Neural cell (in vitro differentiated cells): Measurements from ENCODE around the gene MEFV. TPM values are rescaled to one million over a fixed set of nuclear protein-coding genes. Genes with fewer than 3 reads are reported as not detected.

Experiments
- H2AFZ ChIP-seq: fragments of 200-600, 300-800 bp; sonication (generic), shearing (Covaris generic); 2 replicates; pipeline ENCODE4 v1.6.0; 2014; ENCODE audit warnings: low read depth, mild to moderate bottlenecking, antibody characterized with exemption, low read length, moderate library complexity
- H3F3A ChIP-seq: fragments of 200-600 bp; shearing (Covaris generic); 2 replicates; pipeline ENCODE4 v1.6.1; 2016; ENCODE audit warnings: mild to moderate bottlenecking, moderate library complexity, mixed read lengths, antibody characterized with exemption, low read length; ENCODE audit not compliant: insufficient read depth, poor library complexity, severe bottlenecking
- H3K27ac ChIP-seq: fragments of 200-600, 300-800 bp; sonication (generic), shearing (Covaris generic); 2 replicates; pipeline ENCODE4 v1.5.1; 2014; ENCODE audit warnings: mild to moderate bottlenecking, low read length, moderate library complexity
- H3K27me3 ChIP-seq: fragments of 300-800, 200-600 bp; sonication (generic), shearing (Covaris generic); 2 replicates; pipeline ENCODE4 v1.6.0; 2014; ENCODE audit warnings: mild to moderate bottlenecking, low read depth, low read length, moderate library complexity; ENCODE audit not compliant: insufficient read depth
- H3K36me3 ChIP-seq: fragments of 300-800, 200-600 bp; sonication (generic), shearing (Covaris generic); 2 replicates; pipeline ENCODE4 v1.5.1; 2014; ENCODE audit warnings: mild to moderate bottlenecking, antibody characterized with exemption, low read length, moderate library complexity; ENCODE audit not compliant: insufficient read depth
- H3K4me2 ChIP-seq: fragments of 300-800, 200-600 bp; sonication (generic), shearing (Covaris generic); 2 replicates; pipeline ENCODE4 v1.6.0; 2014; ENCODE audit warnings: mild to moderate bottlenecking, low read length
- H3K4me3 ChIP-seq: fragments of 300-800, 200-600 bp; sonication (generic), shearing (Covaris generic); 2 replicates; pipeline ENCODE4 v1.5.1; 2014; ENCODE audit warnings: mild to moderate bottlenecking, low read length, moderate library complexity
- H3K79me2 ChIP-seq: fragments of 200-600 bp; shearing (Covaris generic); replicated peaks from 2 replicates; pipeline ENCODE4 v1.6.0; 2014; ENCODE audit warnings: mild to moderate bottlenecking, low read length, moderate library complexity; ENCODE audit not compliant: insufficient read depth
- H3K9ac ChIP-seq: fragments of 300-800, 200-600 bp; sonication (generic), shearing (Covaris generic); 2 replicates; pipeline ENCODE4 v1.6.1; 2016; ENCODE audit warnings: mild to moderate bottlenecking, low read length, mixed read lengths
- H3K9me2 ChIP-seq: fragments of 200-600 bp; shearing (Covaris generic); 2 replicates; pipeline ENCODE4 v1.6.1; 2016; ENCODE audit warnings: mild to moderate bottlenecking, low read length, mixed read lengths; ENCODE audit not compliant: insufficient read depth
- H3K9me3 ChIP-seq: fragments of 200-600, 300-800 bp; sonication (generic), shearing (Covaris generic); 2 replicates; pipeline ENCODE4 v1.6.1; 2016; ENCODE audit warnings: mild to moderate bottlenecking, mixed run types, low read length, moderate library complexity, mixed read lengths
- H4K20me1 ChIP-seq: fragments of 200-600 bp; shearing (Covaris generic); 2 replicates; pipeline ENCODE4 v1.6.1; 2016; ENCODE audit warnings: mild to moderate bottlenecking, mixed run types; ENCODE audit not compliant: insufficient read depth
- EP300 ChIP-seq: fragments of 450-650 bp; conservative IDR thresholded peaks from 2 replicates; pipeline ENCODE4 v1.6.1; 2014; ENCODE audit warnings: antibody characterized with exemption, mild to moderate bottlenecking, moderate library complexity; ENCODE audit not compliant: poor library complexity, severe bottlenecking
- EZH2 ChIP-seq: fragments of 200-600, 300-800 bp; shearing (Covaris generic), sonication (generic); IDR thresholded peaks from 2 replicates; pipeline ENCODE4 v1.6.1; 2014; ENCODE audit warnings: antibody characterized with exemption, low read length, borderline replicate concordance, mild to moderate bottlenecking; ENCODE audit not compliant: insufficient read depth, poor library complexity, severe bottlenecking
- MXI1 ChIP-seq: fragments of 450-650 bp; conservative IDR thresholded peaks from 2 replicates; pipeline ENCODE4 v1.6.1; 2014; ENCODE audit warnings: antibody characterized with exemption, mild to moderate bottlenecking; ENCODE audit not compliant: poor library complexity, severe bottlenecking
- POLR2AphosphoS5 ChIP-seq: IDR thresholded peaks from 2 replicates; pipeline ENCODE4 v1.6.1; 2012
- RAD21 ChIP-seq: fragments of 450-650 bp; conservative IDR thresholded peaks from 2 replicates; pipeline ENCODE4 v1.6.1; 2014; ENCODE audit warnings: antibody characterized with exemption, mild to moderate bottlenecking, moderate library complexity
- SMC3 ChIP-seq: fragments of 450-650 bp; conservative IDR thresholded peaks from 2 replicates; pipeline ENCODE4 v1.6.1; 2014; ENCODE audit warnings: antibody characterized with exemption, mild to moderate bottlenecking, moderate library complexity; ENCODE audit not compliant: poor library complexity
- TAF1 ChIP-seq: IDR thresholded peaks from 2 replicates; pipeline ENCODE4 v1.6.1; 2012; ENCODE audit warnings: low read depth
- polyA plus RNA-seq: library from polyadenylated mRNA; depleted of rRNA; stranded (reverse); fragments of >200 nt; gene quantifications from 2 replicates; pipeline ENCODE4 v1.2.3, GENCODE V29; 2014
- TF ChIP-seq, protein P1 (sequence below): IDR thresholded peaks from 2 replicates; pipeline ENCODE4 v1.6.1; 2012; ENCODE audit warnings: borderline replicate concordance
- TF ChIP-seq, protein P2 (sequence below): fragments of 450-650 bp; IDR thresholded peaks from 2 replicates; pipeline ENCODE4 v1.5.1; 2014; ENCODE audit warnings: antibody characterized with exemption, mild to moderate bottlenecking, moderate library complexity; ENCODE audit not compliant: poor library complexity, severe bottlenecking

MEFV gene
- polyA plus RNA-seq, 1 donor from 2014 or later, result not detected

DNA sequence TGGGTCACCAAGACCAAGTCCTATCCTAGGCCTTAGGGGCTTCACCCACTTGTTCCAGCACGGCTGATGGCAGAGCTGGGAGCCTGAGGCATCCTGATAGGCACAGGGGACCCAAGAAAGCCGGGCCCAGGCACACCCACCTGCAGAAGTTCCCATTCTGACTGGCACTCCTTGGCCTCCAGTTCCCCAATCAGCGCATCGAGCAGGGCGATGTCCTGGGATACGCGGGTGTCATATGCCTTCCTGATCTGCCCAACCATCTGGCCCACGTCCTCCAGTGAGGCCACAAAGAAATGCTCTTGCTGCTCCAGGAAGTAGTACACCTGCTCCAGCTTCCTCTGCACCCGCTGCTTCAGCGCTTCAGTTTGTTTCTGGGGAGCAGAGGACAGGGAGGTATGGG lies 9.6 kb downstream of the MEFV start:
- no peak overlapping the region for H3K4me2 ChIP-seq
- H3K27ac ChIP-seq, result no peak overlapping the region
- H2AFZ ChIP-seq, result no peak overlapping the region
- no peaks in the 10 kb centered on the region for H3K9me3 ChIP-seq
- H3K9ac ChIP-seq, result no peak overlapping the region
- no peaks in the 10 kb centered on the region for H3K27me3 ChIP-seq
- no peak for TF ChIP-seq TAF1
- no peak for TF ChIP-seq MXI1
- TF ChIP-seq EZH2, result no peak
- no peak for TF ChIP-seq RAD21
- no peak for TF ChIP-seq EP300
- TF ChIP-seq, protein P1, sequence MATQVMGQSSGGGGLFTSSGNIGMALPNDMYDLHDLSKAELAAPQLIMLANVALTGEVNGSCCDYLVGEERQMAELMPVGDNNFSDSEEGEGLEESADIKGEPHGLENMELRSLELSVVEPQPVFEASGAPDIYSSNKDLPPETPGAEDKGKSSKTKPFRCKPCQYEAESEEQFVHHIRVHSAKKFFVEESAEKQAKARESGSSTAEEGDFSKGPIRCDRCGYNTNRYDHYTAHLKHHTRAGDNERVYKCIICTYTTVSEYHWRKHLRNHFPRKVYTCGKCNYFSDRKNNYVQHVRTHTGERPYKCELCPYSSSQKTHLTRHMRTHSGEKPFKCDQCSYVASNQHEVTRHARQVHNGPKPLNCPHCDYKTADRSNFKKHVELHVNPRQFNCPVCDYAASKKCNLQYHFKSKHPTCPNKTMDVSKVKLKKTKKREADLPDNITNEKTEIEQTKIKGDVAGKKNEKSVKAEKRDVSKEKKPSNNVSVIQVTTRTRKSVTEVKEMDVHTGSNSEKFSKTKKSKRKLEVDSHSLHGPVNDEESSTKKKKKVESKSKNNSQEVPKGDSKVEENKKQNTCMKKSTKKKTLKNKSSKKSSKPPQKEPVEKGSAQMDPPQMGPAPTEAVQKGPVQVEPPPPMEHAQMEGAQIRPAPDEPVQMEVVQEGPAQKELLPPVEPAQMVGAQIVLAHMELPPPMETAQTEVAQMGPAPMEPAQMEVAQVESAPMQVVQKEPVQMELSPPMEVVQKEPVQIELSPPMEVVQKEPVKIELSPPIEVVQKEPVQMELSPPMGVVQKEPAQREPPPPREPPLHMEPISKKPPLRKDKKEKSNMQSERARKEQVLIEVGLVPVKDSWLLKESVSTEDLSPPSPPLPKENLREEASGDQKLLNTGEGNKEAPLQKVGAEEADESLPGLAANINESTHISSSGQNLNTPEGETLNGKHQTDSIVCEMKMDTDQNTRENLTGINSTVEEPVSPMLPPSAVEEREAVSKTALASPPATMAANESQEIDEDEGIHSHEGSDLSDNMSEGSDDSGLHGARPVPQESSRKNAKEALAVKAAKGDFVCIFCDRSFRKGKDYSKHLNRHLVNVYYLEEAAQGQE, result no peak
- TF ChIP-seq SMC3, result no peak
- TF ChIP-seq POLR2AphosphoS5, result no peak
- TF ChIP-seq, protein P2, sequence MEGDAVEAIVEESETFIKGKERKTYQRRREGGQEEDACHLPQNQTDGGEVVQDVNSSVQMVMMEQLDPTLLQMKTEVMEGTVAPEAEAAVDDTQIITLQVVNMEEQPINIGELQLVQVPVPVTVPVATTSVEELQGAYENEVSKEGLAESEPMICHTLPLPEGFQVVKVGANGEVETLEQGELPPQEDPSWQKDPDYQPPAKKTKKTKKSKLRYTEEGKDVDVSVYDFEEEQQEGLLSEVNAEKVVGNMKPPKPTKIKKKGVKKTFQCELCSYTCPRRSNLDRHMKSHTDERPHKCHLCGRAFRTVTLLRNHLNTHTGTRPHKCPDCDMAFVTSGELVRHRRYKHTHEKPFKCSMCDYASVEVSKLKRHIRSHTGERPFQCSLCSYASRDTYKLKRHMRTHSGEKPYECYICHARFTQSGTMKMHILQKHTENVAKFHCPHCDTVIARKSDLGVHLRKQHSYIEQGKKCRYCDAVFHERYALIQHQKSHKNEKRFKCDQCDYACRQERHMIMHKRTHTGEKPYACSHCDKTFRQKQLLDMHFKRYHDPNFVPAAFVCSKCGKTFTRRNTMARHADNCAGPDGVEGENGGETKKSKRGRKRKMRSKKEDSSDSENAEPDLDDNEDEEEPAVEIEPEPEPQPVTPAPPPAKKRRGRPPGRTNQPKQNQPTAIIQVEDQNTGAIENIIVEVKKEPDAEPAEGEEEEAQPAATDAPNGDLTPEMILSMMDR, result no peak
- H3K79me2 ChIP-seq, result no peaks in the 10 kb centered on the region
- H3K9me2 ChIP-seq, result no peaks in the 10 kb centered on the region
- H3F3A ChIP-seq, result no peaks in the 10 kb centered on the region
- H4K20me1 ChIP-seq, result no peaks in the 10 kb centered on the region
- no peak overlapping the region for H3K4me3 ChIP-seq
- no peaks in the 10 kb centered on the region for H3K36me3 ChIP-seq

DNA sequence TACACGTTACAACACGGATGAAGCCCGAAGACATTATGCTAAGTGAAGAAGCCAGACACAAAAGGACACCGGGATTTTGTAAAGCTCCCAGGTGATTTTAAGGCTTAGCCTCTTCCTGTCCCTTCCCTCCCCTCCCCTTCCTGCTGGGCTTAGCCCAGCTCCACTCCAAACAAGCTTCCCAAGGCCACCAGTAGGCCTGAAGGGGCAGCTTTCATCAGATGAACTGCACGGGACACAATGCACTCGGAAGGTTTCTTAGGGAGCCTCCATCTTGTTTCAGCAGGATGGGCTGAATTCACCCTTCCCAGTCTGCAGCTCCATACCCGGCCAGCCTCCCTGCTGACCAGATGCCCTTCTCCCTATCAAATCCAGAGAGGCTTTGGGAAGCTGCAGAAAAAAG lies 10.4 kb downstream of the MEFV start:
- H2AFZ ChIP-seq, result no peak overlapping the region
- H3K9ac ChIP-seq, result no peak overlapping the region
- H3F3A ChIP-seq, result no peaks in the 10 kb centered on the region
- no peaks in the 10 kb centered on the region for H3K9me3 ChIP-seq
- no peaks in the 10 kb centered on the region for H3K36me3 ChIP-seq
- no peaks in the 10 kb centered on the region for H3K27me3 ChIP-seq
- no peaks in the 10 kb centered on the region for H3K79me2 ChIP-seq
- no peaks in the 10 kb centered on the region for H4K20me1 ChIP-seq
- no peak overlapping the region for H3K4me3 ChIP-seq
- TF ChIP-seq EP300 (no peak), SMC3 (no peak), RAD21 (no peak), EZH2 (no peak), POLR2AphosphoS5 (no peak), MXI1 (no peak), TAF1 (no peak)
- TF ChIP-seq, protein P2, result no peak
- TF ChIP-seq, protein P1, result no peak
- no peaks in the 10 kb centered on the region for H3K9me2 ChIP-seq
- H3K4me2 ChIP-seq, result no peak overlapping the region
- H3K27ac ChIP-seq, result no peak overlapping the region
